GM18508 (cell line): ENCODE results near the gene STAM2.
"Not testable (repeated sequence)": the region's sequence is repeated elsewhere in the genome, so short reads cannot be mapped to it uniquely, and the experiment has no call there.

ENCODE experiments used
- ATAC-seq: cut with Tn5 transposase; IDR thresholded peaks from one replicate; pipeline ENCODE4 v1.9.1; 2021; ENCODE audit warnings: moderate number of reproducible peaks; ENCODE audit not compliant: insufficient read depth, unreplicated experiment

The STAM2 gene

GRCh38 chr2:152175368-152176112, at the start of gene STAM2:
Gene STAM2 (minus strand): TSS chr2:152175763. CDS start chr2:152175642, 121 bp downstream.
- peak; percentile 71 for ATAC-seq

GRCh38 chr2:152223977-152224376, 48.4 kb upstream of the STAM2 start:
- no peak for ATAC-seq

GRCh38 chr2:152222975-152223637, 47.5 kb upstream of the STAM2 start:
- ATAC-seq, result no peak

DNA sequence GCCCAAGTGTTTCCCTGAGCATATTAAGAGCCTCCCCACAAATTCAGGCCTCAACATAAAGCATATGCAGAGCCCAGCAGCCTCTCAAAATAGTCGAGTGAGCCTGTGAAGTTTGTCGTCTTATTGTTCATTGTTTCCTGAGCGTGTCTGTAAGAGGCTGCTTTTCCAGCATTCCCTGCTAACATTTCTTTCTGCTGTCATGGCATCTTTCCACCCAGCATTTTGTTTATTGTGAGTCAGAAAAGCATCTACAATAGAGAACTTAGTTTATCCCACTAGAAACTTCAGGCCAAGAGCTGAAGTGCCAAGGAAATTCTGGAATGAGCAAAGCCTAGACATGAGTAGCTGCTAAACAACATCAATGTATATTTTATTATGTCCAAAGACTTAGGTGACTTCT, 46.3 kb upstream of the STAM2 start:
- ATAC-seq, result no peak

GRCh38 chr2:152219077-152219828, 43.7 kb upstream of the STAM2 start:
- ATAC-seq, result no peak

DNA sequence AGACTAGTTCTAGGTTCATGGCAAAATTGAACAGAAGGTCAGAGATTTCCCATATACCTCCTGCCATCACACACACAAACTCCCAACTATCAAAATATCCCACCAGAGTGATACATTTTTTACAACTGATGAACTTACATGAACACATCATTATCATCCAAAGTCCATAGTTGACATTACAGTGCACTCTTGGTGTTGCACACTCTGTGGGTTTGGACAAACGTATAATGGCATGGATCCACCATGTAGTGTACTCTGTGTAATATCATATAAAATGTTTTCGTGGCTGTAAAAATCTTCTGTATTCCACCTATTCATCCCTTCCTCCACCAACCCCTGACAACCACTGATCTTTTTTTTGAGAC, 25.9 kb upstream of the STAM2 start:
- no peak for ATAC-seq

DNA sequence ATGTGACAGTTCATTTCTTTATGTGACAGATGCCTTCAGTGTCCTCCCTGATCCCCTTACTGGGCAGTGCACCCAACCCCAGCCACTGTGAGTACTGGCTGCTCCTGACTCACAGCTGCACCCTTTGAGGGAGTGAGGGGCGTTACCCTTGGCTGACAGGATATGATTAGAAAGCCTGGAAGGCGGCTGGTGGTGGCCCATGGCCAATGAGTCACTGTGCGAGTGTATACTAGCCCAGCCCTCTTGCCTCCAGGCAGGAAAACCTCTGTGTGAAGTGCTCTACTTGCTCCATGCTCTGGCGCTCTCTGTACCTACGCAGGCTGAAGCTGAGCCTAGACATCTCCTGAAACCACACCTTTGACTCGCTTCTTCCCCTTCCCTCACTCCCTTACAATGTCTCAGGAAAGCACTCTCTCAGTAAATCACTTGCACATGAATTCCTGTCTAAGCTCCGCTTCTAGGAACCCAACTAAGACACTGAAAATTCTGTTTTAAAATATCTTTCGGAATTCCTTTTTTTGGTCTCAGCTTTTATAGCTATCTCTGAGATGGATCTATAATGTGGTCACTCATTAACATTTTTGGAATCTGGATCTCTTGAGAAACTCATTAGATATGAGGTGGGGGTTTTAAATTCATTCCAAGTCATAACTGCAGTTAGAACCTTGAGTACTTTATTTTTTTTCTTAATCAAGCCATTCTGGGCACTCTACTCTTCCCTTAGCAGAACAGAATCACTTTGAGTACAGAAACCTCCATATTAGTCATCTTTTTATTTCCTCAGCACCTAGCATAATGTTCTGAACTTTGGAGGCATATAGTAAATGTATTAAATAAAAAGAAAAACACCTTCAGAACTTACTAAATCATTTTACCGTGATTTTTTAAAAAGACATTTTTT, 25.3 kb upstream of the STAM2 start:
- ATAC-seq, result no peak

- no peak for ATAC-seq
Observed at GRCh38 chr2:152200101-152200500, 24.5 kb upstream of the STAM2 start.

DNA sequence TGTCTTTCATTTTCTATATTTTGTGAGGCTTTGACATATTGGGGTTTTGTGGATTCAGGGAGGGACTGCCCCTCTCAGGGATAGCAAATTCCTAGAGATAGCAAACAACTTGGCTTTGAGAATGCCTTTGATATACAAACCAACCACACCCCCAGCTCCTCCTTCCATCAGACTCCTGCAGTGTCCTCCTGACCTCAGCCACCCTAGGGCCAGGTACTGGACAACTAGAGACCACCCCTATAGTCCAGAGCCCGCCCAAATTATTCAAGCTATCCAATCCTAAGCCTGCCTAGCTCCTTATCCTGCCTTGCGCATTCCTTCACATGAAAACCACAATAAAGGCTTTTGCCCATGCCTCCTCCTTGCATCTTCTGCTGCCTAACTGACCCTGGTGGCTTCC, 22.9 kb upstream of the STAM2 start:
- ATAC-seq, result no peak

GRCh38 chr2:152197508-152198284, 22.1 kb upstream of the STAM2 start:
- ATAC-seq, result not testable (repeated sequence)

DNA sequence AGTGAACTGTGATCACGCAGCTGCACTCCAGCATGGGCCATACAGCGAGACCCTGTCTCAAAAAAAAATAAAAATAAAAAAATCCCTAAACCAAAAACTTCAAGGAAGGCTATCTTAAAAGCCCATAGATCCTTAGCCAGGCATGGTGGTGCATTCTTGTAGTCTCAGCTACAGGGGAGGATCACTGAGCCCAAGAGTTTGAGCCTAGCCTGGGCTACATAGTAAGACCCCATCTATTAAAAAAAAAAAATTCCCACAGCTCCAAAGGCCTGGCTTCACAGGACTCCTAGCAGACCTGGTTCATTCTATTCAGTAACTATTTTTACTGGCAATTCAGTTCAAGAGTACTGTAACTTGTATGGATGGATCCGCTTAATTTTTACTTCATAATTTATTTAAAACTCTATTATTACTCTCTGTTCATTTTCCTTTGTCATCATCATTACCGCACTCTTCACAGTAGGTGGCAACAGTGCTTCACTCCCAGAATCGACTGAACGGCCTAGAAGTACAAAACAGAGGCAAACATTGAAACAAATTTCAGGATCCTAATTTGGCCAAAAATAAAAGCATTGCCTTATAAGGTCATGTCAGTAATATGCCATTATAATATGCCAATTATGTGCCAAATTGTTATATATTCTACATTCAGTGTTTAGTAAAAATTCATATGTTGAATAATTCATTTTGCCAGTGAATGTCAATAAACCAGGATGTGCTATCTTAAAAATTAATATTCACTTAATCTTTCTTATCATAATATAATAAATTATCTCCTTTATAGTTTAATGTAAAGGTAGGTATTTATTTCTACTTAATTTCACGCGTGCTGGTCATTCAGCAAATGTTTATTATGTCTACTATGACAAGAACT, 14.3 kb upstream of the STAM2 start:
- ATAC-seq, result peak; percentile 72

- not testable (repeated sequence) for ATAC-seq
Observed at GRCh38 chr2:152186808-152187207, 11.2 kb upstream of the STAM2 start.

DNA sequence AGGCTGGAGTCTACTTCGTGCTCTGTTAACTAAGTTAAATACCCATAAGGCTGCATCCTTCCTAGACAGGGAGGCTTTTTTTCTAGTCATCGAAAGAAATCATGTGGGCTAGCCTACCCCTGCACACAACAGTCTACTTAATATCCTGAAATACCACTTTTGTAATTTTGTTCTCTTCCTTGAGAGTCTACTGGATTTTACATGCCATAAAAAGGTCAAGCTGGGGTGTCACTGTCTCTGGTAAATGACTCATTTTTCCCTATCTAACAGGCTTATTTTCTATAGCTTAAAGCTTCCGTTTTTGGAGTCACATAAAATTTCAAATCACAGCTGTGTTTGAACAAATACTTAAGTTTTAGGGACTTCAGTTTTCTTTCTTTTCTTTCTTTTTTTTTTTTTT, 10.7 kb upstream of the STAM2 start:
- ATAC-seq, result no peak

GRCh38 chr2:152183401-152184073, 8.0 kb upstream of the STAM2 start:
- no peak for ATAC-seq

- not testable (repeated sequence) for ATAC-seq
Observed at GRCh38 chr2:152177667-152178066, 2.1 kb upstream of the STAM2 start.

- peak; percentile 28 for ATAC-seq
Observed at GRCh38 chr2:152176113-152176714, 651 bp upstream of the STAM2 start.

GRCh38 chr2:152175012-152175367, 573 bp downstream of the STAM2 start:
- ATAC-seq, result peak; percentile 9

DNA sequence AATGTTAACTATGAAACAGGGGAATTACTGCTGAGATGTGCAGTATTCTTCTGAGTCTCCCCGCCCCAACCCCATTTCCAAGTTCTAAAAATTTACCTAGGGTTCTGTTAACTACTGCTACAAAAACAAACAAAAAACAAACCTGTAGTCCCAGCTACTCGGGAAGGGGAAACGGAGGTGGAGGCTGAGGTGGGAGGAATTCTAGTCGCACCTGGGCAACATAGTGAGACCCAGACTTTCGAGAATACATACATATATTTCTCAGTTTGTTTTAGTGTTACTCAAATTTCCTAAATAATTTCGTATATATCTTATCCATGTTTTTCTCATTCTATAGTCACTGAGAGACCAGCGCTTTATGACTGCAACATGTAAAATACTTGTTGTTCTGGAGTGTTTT, 989 bp downstream of the STAM2 start:
- ATAC-seq, result no peak
